ENCODE results near the gene DNAJC5.

The DNAJC5 gene

DNA sequence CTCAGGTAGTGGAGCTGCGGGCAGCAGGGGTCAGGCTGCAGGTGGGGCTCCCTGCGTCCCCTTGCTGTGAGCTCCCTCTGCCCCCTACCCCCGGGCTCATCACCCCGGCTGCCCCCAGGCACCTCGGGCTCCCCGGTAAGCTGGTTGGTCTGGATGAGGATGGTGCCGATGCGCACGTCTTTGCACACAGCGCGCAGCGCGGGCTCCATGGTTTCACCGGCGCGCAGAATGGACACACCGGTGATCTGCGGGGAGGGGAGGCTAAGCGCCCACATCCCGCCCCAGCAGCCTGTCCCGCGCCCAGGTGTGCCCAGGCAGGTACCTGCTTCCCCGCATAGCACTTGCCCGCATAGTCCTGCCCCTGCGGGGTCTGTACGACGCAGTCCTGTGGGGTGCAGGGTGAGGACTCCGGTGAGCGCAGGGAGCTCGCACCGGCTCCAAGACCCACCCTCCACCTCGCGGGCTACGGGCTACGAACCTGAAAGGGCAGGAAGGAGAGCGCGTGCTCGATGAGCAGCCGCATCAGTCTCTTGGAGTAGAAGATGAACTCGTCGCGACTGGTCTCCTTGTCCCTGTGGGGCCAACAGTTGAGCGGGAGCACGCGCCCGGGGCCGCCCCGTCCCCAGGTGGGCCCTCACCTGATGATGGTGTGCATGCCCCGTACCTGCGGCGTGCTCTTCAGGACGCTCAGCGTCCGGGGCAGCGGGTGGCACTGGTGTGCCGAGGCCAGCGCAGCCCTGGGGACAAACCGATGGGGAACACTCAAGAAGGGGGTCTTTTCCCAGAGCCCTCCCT, 45.7 kb downstream of the DNAJC5 start:
- H3K4me3 ChIP-seq (ENCODE audit: low read length): no peak overlapping the region
- no peak overlapping the region for H3K27ac ChIP-seq (ENCODE audit: low read length)
- H3K36me3 ChIP-seq (ENCODE audit: insufficient read depth, low read depth, low read length): peaks cover 28% of the 10 kb centered on the region
- no peaks in the 10 kb centered on the region for H3K27me3 ChIP-seq (ENCODE audit: insufficient read depth, low read length)
- H3K4me1 ChIP-seq (ENCODE audit: insufficient read depth, low read length): peaks cover 3% of the 10 kb centered on the region; the same call in 1 of the 2 replicates
- H3K9me3 ChIP-seq (ENCODE audit: insufficient read depth, low read depth, low read length): no peaks in the 10 kb centered on the region
- no peak overlapping the region for H3K9ac ChIP-seq (ENCODE audit: low read depth, low read length)

DNA sequence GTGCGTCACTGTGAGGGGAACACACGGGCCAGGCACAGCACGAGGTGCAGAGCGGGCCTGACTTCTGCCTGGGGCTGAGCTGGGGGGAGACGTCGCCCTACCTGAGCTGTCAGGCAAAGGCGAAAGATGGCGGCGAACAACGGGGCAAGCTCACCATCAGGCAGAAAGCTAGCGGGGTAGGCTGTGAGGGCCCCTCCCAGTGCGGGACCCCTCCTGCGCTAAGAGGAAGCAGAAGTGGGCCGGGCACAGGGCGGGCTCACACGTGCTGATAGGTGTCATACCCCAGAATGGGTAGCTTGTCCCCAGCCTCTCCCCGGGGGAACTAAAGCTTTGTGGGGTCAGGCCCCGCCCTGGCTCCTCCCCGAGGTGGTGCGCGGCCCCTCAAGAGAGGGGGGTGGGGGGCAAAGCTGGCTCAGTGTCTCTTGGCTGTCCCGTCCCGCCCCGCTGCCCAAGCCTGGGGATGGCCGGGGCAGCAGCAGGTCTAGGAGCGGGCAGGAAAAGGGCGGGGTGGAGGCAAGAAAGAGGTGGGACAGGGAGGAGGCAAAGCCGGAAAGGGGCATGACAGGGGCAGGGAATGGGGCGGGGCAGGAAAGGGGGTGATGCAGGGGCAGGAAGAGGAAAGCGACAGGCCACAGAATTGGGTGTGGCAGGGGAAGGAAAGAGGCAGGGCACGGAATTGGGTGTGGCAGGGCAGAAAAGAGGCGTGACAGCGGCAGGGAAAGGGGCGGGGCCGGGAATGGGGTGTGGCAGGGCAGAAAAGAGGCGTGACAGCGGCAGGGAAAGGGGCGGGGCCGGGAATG, 46.6 kb downstream of the DNAJC5 start:
- Histone ChIP-seq H3K9ac (ENCODE audit: low read depth, low read length) (no peak overlapping the region), H3K27ac (ENCODE audit: low read length) (no peak overlapping the region), H3K36me3 (ENCODE audit: insufficient read depth, low read depth, low read length) (peaks cover 31% of the 10 kb centered on the region)

DNA sequence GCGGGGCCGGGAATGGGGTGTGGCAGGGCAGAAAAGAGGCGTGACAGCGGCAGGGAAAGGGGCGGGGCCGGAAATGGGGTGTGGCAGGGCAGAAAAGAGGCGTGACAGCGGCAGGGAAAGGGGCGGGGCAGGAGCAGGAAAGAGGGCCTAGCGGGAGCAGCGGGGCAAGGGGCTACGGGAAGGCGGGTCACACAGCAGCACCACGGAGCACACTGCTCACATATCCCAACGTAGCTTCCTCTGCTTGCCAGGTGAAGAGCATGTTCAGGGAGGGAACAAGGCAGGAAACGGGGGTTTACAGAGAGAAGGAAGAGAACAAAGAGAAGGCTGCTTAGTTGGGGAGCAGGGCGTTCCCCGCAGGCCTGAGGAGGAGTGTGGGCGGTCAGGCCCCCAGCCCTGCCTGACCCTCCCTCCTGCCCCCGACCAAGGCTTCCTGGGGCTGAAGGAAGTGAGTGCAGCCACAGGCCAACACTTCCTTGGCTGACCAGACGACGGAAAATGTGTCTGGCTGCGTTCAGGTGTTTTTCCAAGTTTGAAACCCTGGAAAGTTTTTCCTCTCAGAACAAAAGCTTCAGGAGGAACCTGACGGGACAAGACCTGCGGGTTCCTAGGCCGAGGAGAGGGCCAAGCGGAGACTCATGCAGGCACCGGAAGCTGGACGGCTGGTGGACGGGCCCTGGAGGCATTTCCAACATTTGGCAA, 47.5 kb downstream of the DNAJC5 start:
- Histone ChIP-seq H3K27ac (ENCODE audit: low read length) (no peak overlapping the region), H3K36me3 (ENCODE audit: insufficient read depth, low read depth, low read length) (peaks cover 31% of the 10 kb centered on the region), H3K9ac (ENCODE audit: low read depth, low read length) (no peak overlapping the region; the same call in 1 of the 2 replicates)

More for the DNA sequence above, 46.6 kb downstream of the DNAJC5 start:
- no peak overlapping the region for H3K4me3 ChIP-seq (ENCODE audit: low read length)
- peaks cover 3% of the 10 kb centered on the region; the same call in 1 of the 2 replicates for H3K4me1 ChIP-seq (ENCODE audit: insufficient read depth, low read length)
- H3K27me3 ChIP-seq (ENCODE audit: insufficient read depth, low read length): no peaks in the 10 kb centered on the region
- no peaks in the 10 kb centered on the region for H3K9me3 ChIP-seq (ENCODE audit: insufficient read depth, low read depth, low read length)

DNA sequence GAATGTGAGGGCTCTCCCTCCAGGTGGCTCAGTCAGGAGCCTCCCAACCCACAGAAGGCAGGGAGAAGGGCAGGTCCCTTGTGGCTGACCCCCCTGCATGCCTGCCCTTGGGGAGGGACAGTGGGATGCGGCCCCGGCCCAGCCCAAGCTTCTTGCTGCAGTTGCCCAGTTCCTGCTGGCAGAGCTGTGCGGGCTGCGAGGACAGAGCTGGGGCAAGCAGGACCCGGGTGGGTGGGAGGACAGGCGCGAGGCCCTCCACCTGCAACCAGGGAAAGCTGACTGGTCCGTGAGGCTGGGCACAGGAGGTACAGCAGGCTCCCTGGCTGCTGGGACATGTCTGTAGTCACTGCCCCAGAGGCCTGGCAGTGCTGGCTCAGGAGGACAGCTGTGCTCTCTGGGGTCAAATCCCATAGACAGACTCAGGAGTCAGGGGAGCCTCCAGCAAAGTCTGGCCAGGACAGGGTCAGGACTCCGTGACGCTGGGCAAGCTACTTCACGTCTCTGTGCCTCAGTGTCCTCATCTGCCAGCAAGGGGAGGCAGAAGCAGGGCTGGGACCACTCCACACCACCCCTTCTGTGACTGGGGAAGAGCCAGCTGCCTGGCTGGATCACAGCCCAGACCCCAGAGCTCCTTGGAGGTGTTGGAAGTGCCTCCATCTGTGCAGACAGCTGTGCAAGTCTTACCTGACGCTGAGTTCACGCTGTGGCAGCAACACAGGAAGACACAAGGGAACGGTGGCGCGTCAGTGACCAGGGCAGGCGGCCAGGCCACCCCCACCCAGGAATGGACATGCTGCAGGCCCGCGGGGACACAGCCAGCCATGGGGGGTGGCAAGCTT, 48.3 kb downstream of the DNAJC5 start:
- H3K36me3 ChIP-seq (ENCODE audit: insufficient read depth, low read depth, low read length): peaks cover 31% of the 10 kb centered on the region
- no peak overlapping the region for H3K4me3 ChIP-seq (ENCODE audit: low read length)
- H3K4me1 ChIP-seq (ENCODE audit: insufficient read depth, low read length): peaks cover 3% of the 10 kb centered on the region; the same call in 1 of the 2 replicates
- H3K9me3 ChIP-seq (ENCODE audit: insufficient read depth, low read depth, low read length): no peaks in the 10 kb centered on the region
- H3K9ac ChIP-seq (ENCODE audit: low read depth, low read length): no peak overlapping the region
- no peak overlapping the region for H3K27ac ChIP-seq (ENCODE audit: low read length)
- H3K27me3 ChIP-seq (ENCODE audit: insufficient read depth, low read length): no peaks in the 10 kb centered on the region

More for the DNA sequence above, 47.5 kb downstream of the DNAJC5 start:
- peaks cover 3% of the 10 kb centered on the region; the same call in 1 of the 2 replicates for H3K4me1 ChIP-seq (ENCODE audit: insufficient read depth, low read length)
- no peak overlapping the region for H3K4me3 ChIP-seq (ENCODE audit: low read length)
- H3K9me3 ChIP-seq (ENCODE audit: insufficient read depth, low read depth, low read length): no peaks in the 10 kb centered on the region
- no peaks in the 10 kb centered on the region for H3K27me3 ChIP-seq (ENCODE audit: insufficient read depth, low read length)

DNA sequence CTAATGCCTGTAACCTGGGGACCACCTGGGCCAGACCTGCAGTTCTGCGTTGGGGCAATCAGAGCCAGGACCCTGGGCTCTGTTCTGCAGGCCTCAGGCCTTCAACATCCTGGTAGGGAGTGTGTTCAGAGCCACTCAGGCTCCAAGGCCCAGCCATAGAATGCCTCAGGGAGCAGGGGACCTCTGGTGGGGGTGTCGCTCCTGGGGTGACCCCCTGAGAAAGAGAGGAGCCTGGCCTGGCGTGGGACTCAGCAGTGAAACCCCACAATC, 48.8 kb downstream of the DNAJC5 start:
- Histone ChIP-seq H3K4me1 (ENCODE audit: insufficient read depth, low read length) (peaks cover 3% of the 10 kb centered on the region; the same call in 1 of the 2 replicates), H3K36me3 (ENCODE audit: insufficient read depth, low read depth, low read length) (peaks cover 31% of the 10 kb centered on the region), H3K9ac (ENCODE audit: low read depth, low read length) (no peak overlapping the region), H3K27ac (ENCODE audit: low read length) (no peak overlapping the region), H3K27me3 (ENCODE audit: insufficient read depth, low read length) (no peaks in the 10 kb centered on the region), H3K4me3 (ENCODE audit: low read length) (no peak overlapping the region), H3K9me3 (ENCODE audit: insufficient read depth, low read depth, low read length) (no peaks in the 10 kb centered on the region)

DNA sequence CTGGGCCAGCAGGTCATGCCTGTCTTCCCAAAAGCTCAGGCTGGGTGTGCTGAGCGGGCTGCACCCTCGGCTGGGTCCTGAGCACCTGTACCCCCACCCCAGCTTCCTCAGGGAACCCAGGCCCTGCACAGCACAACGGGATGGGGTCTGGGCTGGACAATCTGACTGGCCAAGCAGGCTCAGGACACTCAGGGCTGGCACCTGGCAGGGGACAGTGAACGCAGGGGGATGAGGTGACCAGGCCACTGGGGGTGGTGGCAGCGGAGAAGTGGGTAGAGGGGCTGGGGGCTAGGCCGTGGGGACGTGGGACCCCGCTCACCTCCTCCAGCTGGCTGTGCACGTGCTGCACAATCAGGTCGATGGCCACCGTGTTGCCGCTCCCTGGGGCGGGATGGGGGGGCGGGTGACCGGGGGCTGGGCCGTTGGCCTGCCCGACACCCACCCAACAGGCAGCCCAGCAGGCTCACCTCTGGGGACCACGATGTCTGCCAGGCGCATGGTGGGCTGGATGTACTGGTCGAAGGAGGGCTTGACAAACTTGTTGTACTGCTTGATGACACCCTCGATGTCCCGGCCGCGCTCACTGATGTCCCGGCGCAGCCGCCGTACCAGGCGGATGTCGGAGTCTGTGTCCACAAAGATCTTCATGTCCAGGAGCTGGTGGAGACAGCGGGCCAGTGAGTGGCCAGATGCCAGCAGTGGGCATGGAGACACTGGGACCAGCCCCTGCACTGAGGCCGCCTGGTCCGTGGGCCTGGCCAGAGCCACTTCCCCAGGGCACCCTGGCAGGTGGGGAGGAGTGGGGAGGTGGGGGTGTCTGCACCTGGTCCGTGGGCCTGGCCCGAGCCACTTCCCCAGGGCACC, 49.4 kb downstream of the DNAJC5 start:
- Histone ChIP-seq H3K4me3 (ENCODE audit: low read length) (no peak overlapping the region), H3K27ac (ENCODE audit: low read length) (no peak overlapping the region), H3K36me3 (ENCODE audit: insufficient read depth, low read depth, low read length) (peaks cover 31% of the 10 kb centered on the region), H3K4me1 (ENCODE audit: insufficient read depth, low read length) (peaks cover 3% of the 10 kb centered on the region; the same call in 1 of the 2 replicates), H3K9ac (ENCODE audit: low read depth, low read length) (no peak overlapping the region), H3K27me3 (ENCODE audit: insufficient read depth, low read length) (no peaks in the 10 kb centered on the region), H3K9me3 (ENCODE audit: insufficient read depth, low read depth, low read length) (no peaks in the 10 kb centered on the region)

DNA sequence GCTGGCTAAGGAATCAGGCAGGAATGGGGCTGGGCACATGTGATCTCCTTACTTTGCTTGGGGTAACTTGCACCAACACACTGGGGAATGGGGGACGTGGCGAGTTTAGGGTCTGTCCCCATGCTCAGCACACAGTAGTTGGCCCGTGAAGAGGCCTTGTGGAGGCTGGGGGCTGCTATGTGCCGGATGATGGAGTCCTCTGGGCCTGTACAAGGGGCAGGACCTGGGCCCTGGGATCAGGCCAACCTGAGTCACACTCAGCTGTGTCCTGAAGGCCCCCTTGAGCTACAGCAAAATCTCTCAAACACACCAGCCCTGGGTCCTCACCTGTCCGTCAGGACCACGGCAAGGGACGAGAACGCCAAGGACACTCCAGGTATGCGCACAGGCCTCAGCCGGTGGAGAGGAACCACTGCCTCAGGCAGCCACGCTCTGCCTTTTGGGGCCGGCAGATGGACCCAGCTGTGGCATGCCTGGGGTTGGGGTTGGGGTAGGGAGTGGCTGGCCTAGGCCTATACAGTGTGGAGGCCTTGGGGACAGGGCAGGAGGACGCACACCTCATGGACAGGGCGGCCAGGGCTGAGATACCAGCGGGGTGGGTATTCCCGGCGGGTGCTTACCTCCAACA, 50.2 kb downstream of the DNAJC5 start:
- peaks cover 31% of the 10 kb centered on the region for H3K36me3 ChIP-seq (ENCODE audit: insufficient read depth, low read depth, low read length)

DNA sequence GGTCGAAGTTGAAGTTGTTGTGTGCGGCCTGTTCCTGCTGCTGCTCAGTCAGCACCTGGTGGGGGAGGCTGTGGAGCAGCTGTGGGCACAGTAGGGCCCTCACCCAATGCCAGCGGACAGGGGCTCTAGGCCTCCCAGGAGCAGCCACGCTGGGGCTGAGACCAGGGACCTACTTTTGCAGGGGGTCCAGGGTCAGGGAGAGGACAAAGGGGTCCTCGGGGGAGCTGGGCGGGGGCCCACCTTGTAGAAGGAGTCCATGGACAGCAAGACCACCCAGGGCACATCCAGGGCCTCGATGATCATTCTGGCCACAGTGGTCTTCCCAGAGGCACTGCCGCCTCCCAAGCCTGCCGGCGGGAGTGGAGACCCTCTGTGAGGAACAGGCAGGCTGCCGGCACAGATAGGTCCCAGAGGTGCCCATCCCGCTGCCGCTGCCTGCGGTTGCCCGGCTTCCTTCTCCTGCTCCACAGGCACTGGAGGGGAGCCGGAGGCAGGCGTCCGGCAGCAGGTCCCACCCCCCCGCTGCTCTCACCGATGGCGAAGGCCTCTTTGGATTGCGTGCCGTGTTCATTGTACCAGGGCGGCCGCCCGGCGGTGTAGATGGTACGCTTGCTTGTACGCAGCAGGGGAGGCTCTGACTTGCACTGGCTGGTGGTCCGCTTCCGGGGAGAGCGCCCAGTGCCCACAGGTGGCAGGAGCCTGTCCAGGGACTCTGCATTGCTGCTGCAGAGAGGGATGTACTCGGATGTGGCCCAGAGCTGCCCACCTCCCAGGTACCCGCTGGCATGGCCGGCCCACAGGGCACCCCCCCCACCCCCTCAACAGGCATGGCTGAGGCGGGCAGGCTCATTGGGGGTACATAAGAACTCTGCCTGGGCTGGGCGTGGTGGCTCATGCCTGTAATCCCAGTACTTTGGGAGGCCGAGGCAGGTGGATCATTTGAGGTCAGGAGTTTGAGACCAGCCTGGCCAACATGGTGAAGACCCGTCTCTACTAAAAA, 51.3 kb downstream of the DNAJC5 start:
- Histone ChIP-seq H3K27me3 (ENCODE audit: insufficient read depth, low read length) (no peaks in the 10 kb centered on the region), H3K9me3 (ENCODE audit: insufficient read depth, low read depth, low read length) (no peaks in the 10 kb centered on the region), H3K27ac (ENCODE audit: low read length) (no peak overlapping the region), H3K4me3 (ENCODE audit: low read length) (no peak overlapping the region), H3K4me1 (ENCODE audit: insufficient read depth, low read length) (peaks cover 8% of the 10 kb centered on the region), H3K36me3 (ENCODE audit: insufficient read depth, low read depth, low read length) (peaks cover 31% of the 10 kb centered on the region), H3K9ac (ENCODE audit: low read depth, low read length) (no peak overlapping the region)

More for the DNA sequence above, 50.2 kb downstream of the DNAJC5 start:
- Histone ChIP-seq H3K4me1 (ENCODE audit: insufficient read depth, low read length) (peaks cover 8% of the 10 kb centered on the region), H3K27me3 (ENCODE audit: insufficient read depth, low read length) (no peaks in the 10 kb centered on the region), H3K27ac (ENCODE audit: low read length) (no peak overlapping the region), H3K9ac (ENCODE audit: low read depth, low read length) (no peak overlapping the region), H3K9me3 (ENCODE audit: insufficient read depth, low read depth, low read length) (no peaks in the 10 kb centered on the region), H3K4me3 (ENCODE audit: low read length) (no peak overlapping the region)

DNA sequence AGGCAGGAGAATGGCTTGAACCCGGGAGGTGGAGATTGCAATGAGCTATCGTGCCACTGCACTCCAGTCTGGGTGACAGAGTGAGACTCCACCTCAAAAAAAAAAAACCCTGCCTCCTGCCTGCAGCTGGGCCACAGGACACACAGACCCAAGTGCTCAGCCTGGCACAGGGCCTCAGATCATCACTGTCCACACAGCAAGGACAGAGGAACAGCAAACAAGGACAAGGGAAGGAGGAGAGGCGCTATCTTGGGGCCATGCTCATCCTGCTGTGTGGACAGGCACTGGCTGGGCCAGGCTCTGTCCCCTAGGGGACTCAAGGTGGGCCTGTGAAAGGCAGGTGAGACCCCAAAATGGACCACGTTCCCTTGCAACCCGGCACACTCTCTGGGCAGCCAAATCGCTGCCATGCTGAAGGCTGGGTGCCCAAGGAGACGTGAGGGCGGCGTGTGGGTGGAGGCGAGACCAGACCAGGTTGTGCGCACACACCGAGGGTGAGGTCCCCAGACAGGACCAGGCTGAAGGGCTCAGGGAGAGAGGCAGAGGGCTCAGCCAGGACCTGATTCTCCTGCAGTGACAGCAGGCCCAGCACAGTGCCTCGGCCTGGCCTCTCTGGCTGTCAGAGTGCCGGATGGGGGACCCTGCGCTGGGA, 52.2 kb downstream of the DNAJC5 start:
- H3K4me1 ChIP-seq (ENCODE audit: insufficient read depth, low read length): peaks cover 8% of the 10 kb centered on the region
- no peak overlapping the region for H3K9ac ChIP-seq (ENCODE audit: low read depth, low read length)

More for the DNA sequence above, 52.2 kb downstream of the DNAJC5 start:
- Histone ChIP-seq H3K4me3 (ENCODE audit: low read length) (no peak overlapping the region), H3K9me3 (ENCODE audit: insufficient read depth, low read depth, low read length) (no peaks in the 10 kb centered on the region), H3K27me3 (ENCODE audit: insufficient read depth, low read length) (no peaks in the 10 kb centered on the region), H3K36me3 (ENCODE audit: insufficient read depth, low read depth, low read length) (peaks cover 31% of the 10 kb centered on the region), H3K27ac (ENCODE audit: low read length) (no peak overlapping the region)

Data from iPS-20b (cell line).